ENCODE data around the gene CKAP4.

The CKAP4 gene

DNA sequence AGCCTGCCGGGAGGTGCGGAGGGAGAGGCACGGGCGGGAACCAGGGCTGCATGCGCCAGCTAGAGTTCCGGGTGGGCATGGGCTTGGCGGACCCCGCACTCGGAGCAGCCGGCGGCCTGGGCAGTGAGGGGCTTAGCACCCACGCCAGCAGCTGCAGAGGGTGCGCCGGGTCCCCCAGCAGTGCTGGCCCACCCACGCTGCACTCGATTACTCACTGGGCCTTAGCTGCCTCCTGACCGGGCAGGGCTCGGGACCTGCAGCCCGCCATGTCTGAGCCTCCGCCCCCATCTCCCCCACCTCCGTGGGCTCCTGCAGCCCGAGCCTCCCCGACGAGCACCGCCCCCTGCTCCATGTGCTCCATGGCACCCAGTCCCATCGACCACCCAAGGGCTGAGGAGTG, 14.8 kb downstream of the CKAP4 start:
- H3K4me3 ChIP-seq (replicated peaks; ENCODE audit: low read depth, low read length) = no peak overlapping the region
- no peak for TF ChIP-seq CTCF (IDR thresholded peaks at IDR 0.05; ENCODE audit: low read length, missing control alignments)

DNA sequence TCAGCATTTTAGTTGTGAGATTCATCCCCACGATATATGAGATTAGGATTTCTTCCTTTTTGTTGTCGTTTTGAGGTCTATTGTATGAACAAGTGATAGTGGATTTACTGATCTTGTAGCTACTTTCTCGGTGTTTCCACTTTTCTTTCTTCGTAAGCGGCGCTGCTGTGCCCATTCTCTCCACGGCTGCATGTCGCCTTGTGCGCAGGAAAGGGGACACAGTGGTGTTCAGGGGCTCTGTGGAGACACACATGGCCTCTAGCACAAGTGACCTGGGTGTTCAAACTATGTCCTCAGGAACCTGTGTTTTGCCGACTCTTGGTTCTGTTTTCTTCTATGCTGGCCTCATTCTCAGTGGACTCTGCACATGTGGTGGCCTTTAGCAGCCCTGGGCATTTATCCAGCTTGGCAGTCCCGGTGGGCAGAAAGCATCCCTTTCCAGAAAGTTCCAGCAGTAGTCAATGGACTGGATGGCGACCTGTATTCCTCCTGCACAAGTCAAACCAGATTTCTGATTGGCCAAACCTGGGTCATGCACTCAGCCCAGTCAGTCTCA, 18.7 kb downstream of the CKAP4 start:
- DNase-seq (ENCODE audit: low read depth) = no peak
- no peak for TF ChIP-seq CTCF (IDR thresholded peaks at IDR 0.05; ENCODE audit: low read length, missing control alignments)
- H3K4me3 ChIP-seq (replicated peaks; ENCODE audit: low read depth, low read length) = no peak overlapping the region

More for the DNA sequence above, 14.8 kb downstream of the CKAP4 start:
- no peak for DNase-seq (ENCODE audit: low read depth)

GRCh38 chr12:106228320-106228710, 19.5 kb downstream of the CKAP4 start:
- H3K4me3 ChIP-seq (replicated peaks; ENCODE audit: low read depth, low read length) = no peak overlapping the region
- no peak for DNase-seq (ENCODE audit: low read depth)
- no peak for TF ChIP-seq CTCF (IDR thresholded peaks at IDR 0.05; ENCODE audit: low read length, missing control alignments)

DNA sequence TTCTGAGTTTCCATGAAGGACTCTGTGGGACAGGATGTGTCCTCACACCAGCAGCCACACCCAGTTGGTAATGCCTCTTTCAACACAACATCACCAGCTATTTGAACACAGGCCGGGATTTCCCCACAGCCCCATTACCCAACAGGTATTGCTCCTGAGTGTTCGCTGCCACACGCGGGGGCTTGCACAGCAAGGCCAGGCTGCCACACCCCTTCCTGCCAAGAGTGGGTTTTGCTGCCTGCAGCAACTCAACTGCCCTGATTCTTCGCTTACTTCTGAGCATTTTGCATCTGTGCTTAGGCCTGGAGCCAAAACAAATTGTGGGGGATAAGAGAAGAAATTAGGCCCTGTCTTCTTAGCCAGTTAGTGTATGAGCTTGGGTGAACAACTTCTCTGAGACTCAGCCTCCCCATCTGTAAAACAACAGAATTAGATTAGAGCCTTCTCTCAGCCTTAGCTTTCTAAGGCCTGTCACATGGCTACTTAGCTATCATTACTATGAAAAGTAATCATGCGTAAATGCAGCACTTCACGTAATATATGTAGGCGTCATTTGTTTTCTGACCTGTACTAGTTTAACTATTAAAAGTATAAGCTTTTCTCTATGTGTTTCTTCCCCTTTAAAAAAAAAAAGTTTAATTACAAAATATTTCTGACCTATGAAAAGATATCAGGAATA, 20.0 kb downstream of the CKAP4 start:
- peak; percentile 42 for DNase-seq (ENCODE audit: low read depth)
- H3K4me3 ChIP-seq (replicated peaks; ENCODE audit: low read depth, low read length) = no peak overlapping the region
- no peak for TF ChIP-seq CTCF (IDR thresholded peaks at IDR 0.05; ENCODE audit: low read length, missing control alignments)

GRCh38 chr12:106226884-106227640, 20.8 kb downstream of the CKAP4 start:
- TF ChIP-seq CTCF (IDR thresholded peaks at IDR 0.05; ENCODE audit: low read length, missing control alignments) = peak; percentile 70
- H3K4me3 ChIP-seq (replicated peaks; ENCODE audit: low read depth, low read length) = no peak overlapping the region
- peak; percentile 78 for DNase-seq (ENCODE audit: low read depth)

DNA sequence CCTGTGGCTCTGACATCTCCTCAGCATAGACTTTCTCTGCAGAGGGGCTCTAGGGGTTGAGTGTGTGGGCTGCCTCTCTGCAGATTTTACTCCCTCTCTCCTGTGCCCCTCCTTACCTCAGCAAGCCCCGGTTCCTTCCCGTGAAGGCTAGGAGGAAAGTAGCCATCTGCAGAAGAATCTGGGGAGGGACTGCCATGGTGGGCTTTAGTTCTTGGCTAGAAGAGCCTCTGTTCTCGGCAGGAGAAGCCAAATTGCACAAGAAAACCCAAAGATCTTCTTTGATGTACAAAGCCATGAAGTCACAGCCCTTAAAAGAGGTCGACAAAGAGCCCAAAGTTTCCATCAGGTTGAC, 23.5 kb downstream of the CKAP4 start:
- no peak overlapping the region for H3K4me3 ChIP-seq (replicated peaks; ENCODE audit: low read depth, low read length)
- no peak for DNase-seq (ENCODE audit: low read depth)
- no peak for TF ChIP-seq CTCF (IDR thresholded peaks at IDR 0.05; ENCODE audit: low read length, missing control alignments)

All from fibroblast of pulmonary artery (primary cell).